HAP-1 (cell line): ENCODE measurements around the gene VAV2.

Experiments
- DNase-seq, 2 experiments: peaks; one replicate each; pipeline ENCODE4 v3.0.0-alpha.2; 2016 to 2020; ENCODE audit warnings: low spot score in 2 of 2
- H3K27me3 ChIP-seq: fragments of 250-450 bp; sonication (Bioruptor Pico); 2 replicates; pipeline ENCODE4 v1.5.1; 2020; ENCODE audit warnings: low read depth, mild to moderate bottlenecking, moderate library complexity
- H3K36me3 ChIP-seq: fragments of 250-450 bp; sonication (Bioruptor Pico); replicated peaks from 2 replicates; pipeline ENCODE4 v1.5.1; 2020; ENCODE audit warnings: mild to moderate bottlenecking
- H3K4me1 ChIP-seq: fragments of 250-450 bp; sonication (Bioruptor Pico); 2 replicates; pipeline ENCODE4 v1.5.1; 2020; ENCODE audit warnings: mild to moderate bottlenecking
- H3K4me3 ChIP-seq: fragments of 250-450 bp; sonication (Bioruptor Pico); 2 replicates; pipeline ENCODE4 v1.5.1; 2020; ENCODE audit warnings: mild to moderate bottlenecking, moderate library complexity
- H3K9me3 ChIP-seq: fragments of 250-450 bp; sonication (Bioruptor Pico); 2 replicates; pipeline ENCODE4 v1.5.1; 2020; ENCODE audit warnings: mild to moderate bottlenecking, moderate library complexity
- in situ Hi-C: fragments of 300-500 bp; cut with MboI; formaldehyde crosslinking; loops from 3 replicates; pipeline ENCODE4 v1.14.3; 2020; ENCODE audit warnings: low sequenced_read_pairs, inconsistent platforms, mixed read lengths

VAV2 gene

GRCh38 chr9:133803745-133804144 lies 188.4 kb downstream of the VAV2 start:
- DNase-seq = no peak
- in situ Hi-C loops = no loop called here

GRCh38 chr9:133803028-133803585 lies 189.0 kb downstream of the VAV2 start:
- H3K27me3 ChIP-seq = no peaks in the 10 kb centered on the region
- H3K9me3 ChIP-seq = no peaks in the 10 kb centered on the region
- no peaks in the 10 kb centered on the region for H3K4me1 ChIP-seq
- H3K36me3 ChIP-seq = no peaks in the 10 kb centered on the region
- H3K4me3 ChIP-seq = no peak overlapping the region
- in situ Hi-C loops = no loop called here
- no peak for DNase-seq

More at GRCh38 chr9:133803745-133804144, 188.4 kb downstream of the VAV2 start:
- no peaks in the 10 kb centered on the region for H3K4me1 ChIP-seq
- no peaks in the 10 kb centered on the region for H3K27me3 ChIP-seq
- H3K4me3 ChIP-seq = no peak overlapping the region
- H3K9me3 ChIP-seq = no peaks in the 10 kb centered on the region
- no peaks in the 10 kb centered on the region; the same call in 1 of the 2 replicates for H3K36me3 ChIP-seq

- no peaks in the 10 kb centered on the region for H3K27me3 ChIP-seq
- H3K4me1 ChIP-seq = no peaks in the 10 kb centered on the region
- in situ Hi-C loops = no loop called here
- no peaks in the 10 kb centered on the region for H3K9me3 ChIP-seq
- DNase-seq = no peak
- H3K4me3 ChIP-seq = no peak overlapping the region
- H3K36me3 ChIP-seq = no peaks in the 10 kb centered on the region
Measured at GRCh38 chr9:133801739-133802138, 190.4 kb downstream of the VAV2 start.

- DNase-seq = no peak
- H3K4me3 ChIP-seq = no peak overlapping the region
- no peaks in the 10 kb centered on the region for H3K9me3 ChIP-seq
- no peaks in the 10 kb centered on the region for H3K27me3 ChIP-seq
- no peaks in the 10 kb centered on the region for H3K36me3 ChIP-seq
- in situ Hi-C loops = no loop called here
- H3K4me1 ChIP-seq = no peaks in the 10 kb centered on the region
Measured at GRCh38 chr9:133800266-133800665, 191.9 kb downstream of the VAV2 start.

GRCh38 chr9:133799716-133800115 lies 192.4 kb downstream of the VAV2 start:
- Histone ChIP-seq H3K36me3 (no peaks in the 10 kb centered on the region), H3K4me3 (no peak overlapping the region), H3K27me3 (no peaks in the 10 kb centered on the region), H3K9me3 (no peaks in the 10 kb centered on the region), H3K4me1 (no peaks in the 10 kb centered on the region)
- in situ Hi-C loops = no loop called here
- no peak for DNase-seq

GRCh38 chr9:133799106-133799505 lies 193.0 kb downstream of the VAV2 start:
- H3K9me3 ChIP-seq = no peaks in the 10 kb centered on the region
- no peak overlapping the region for H3K4me3 ChIP-seq
- H3K36me3 ChIP-seq = no peaks in the 10 kb centered on the region; the same call in 1 of the 2 replicates
- H3K27me3 ChIP-seq = no peaks in the 10 kb centered on the region
- DNase-seq = no peak
- in situ Hi-C loops = no loop called here
- no peaks in the 10 kb centered on the region for H3K4me1 ChIP-seq

GRCh38 chr9:133798160-133798559 lies 194.0 kb downstream of the VAV2 start:
- in situ Hi-C loops = no loop called here

GRCh38 chr9:133797406-133798105 lies 194.6 kb downstream of the VAV2 start:
- DNase-seq = no peak
- in situ Hi-C loops = no loop called here
- Histone ChIP-seq H3K36me3 (no peaks in the 10 kb centered on the region; the same call in 1 of the 2 replicates), H3K27me3 (no peaks in the 10 kb centered on the region), H3K9me3 (no peaks in the 10 kb centered on the region), H3K4me3 (no peak overlapping the region), H3K4me1 (no peaks in the 10 kb centered on the region)

More at GRCh38 chr9:133798160-133798559, 194.0 kb downstream of the VAV2 start:
- H3K4me1 ChIP-seq = no peaks in the 10 kb centered on the region
- no peak overlapping the region for H3K4me3 ChIP-seq
- H3K9me3 ChIP-seq = no peaks in the 10 kb centered on the region
- H3K36me3 ChIP-seq = no peaks in the 10 kb centered on the region; the same call in 1 of the 2 replicates
- no peaks in the 10 kb centered on the region for H3K27me3 ChIP-seq
- no peak for DNase-seq

- in situ Hi-C loops = no loop called here
- no peak for DNase-seq
- Histone ChIP-seq H3K4me1 (no peaks in the 10 kb centered on the region), H3K9me3 (no peaks in the 10 kb centered on the region), H3K27me3 (no peaks in the 10 kb centered on the region), H3K4me3 (no peak overlapping the region), H3K36me3 (no peaks in the 10 kb centered on the region; the same call in 1 of the 2 replicates)
Measured at GRCh38 chr9:133796562-133796961, 195.6 kb downstream of the VAV2 start.

GRCh38 chr9:133795049-133795448 lies 197.1 kb downstream of the VAV2 start:
- no peak overlapping the region for H3K4me3 ChIP-seq
- no peak for DNase-seq
- no peaks in the 10 kb centered on the region for H3K4me1 ChIP-seq
- H3K27me3 ChIP-seq = no peaks in the 10 kb centered on the region
- in situ Hi-C loops = no loop called here
- H3K36me3 ChIP-seq = no peaks in the 10 kb centered on the region; the same call in none of the 2 replicates
- no peaks in the 10 kb centered on the region for H3K9me3 ChIP-seq

GRCh38 chr9:133794016-133794760 lies 197.9 kb downstream of the VAV2 start:
- no peak for DNase-seq
- Histone ChIP-seq H3K27me3 (no peaks in the 10 kb centered on the region), H3K4me3 (no peak overlapping the region), H3K4me1 (no peaks in the 10 kb centered on the region), H3K36me3 (no peaks in the 10 kb centered on the region; the same call in none of the 2 replicates), H3K9me3 (no peaks in the 10 kb centered on the region)
- in situ Hi-C loops = loop anchor here (5.0 kb wide), 1 partner anchor 198 kb away; the partner anchor contains the start of gene VAV2

GRCh38 chr9:133793471-133793870 lies 198.7 kb downstream of the VAV2 start:
- H3K4me3 ChIP-seq = no peak overlapping the region
- in situ Hi-C loops = loop anchor here (5.0 kb wide), 1 partner anchor 199 kb away; the partner anchor contains the start of gene VAV2

GRCh38 chr9:133792721-133793470 lies 199.2 kb downstream of the VAV2 start:
- H3K9me3 ChIP-seq = no peaks in the 10 kb centered on the region
- H3K4me1 ChIP-seq = no peaks in the 10 kb centered on the region
- in situ Hi-C loops = loop anchor here (5.0 kb wide), 1 partner anchor 199 kb away; the partner anchor contains the start of gene VAV2
- no peak overlapping the region for H3K4me3 ChIP-seq
- H3K36me3 ChIP-seq = no peaks in the 10 kb centered on the region; the same call in none of the 2 replicates
- peak; percentile 28 to 79 for DNase-seq
- no peaks in the 10 kb centered on the region for H3K27me3 ChIP-seq

More at GRCh38 chr9:133793471-133793870, 198.7 kb downstream of the VAV2 start:
- Histone ChIP-seq H3K9me3 (no peaks in the 10 kb centered on the region), H3K36me3 (no peaks in the 10 kb centered on the region; the same call in none of the 2 replicates), H3K4me1 (no peaks in the 10 kb centered on the region), H3K27me3 (no peaks in the 10 kb centered on the region)
- DNase-seq = no peak
